HL-60 (cell line): ENCODE data around the gene EEF1G.
A peak's percentile ranks its signal among the peaks of the same experiment; 100 is the strongest.
"Not testable (repeated sequence)": the region's sequence is repeated elsewhere in the genome, so short reads cannot be mapped to it uniquely, and the experiment has no call there.

Experiments
- DNase-seq, 2 experiments: peaks; one replicate each; pipeline ENCODE4 v3.0.0-alpha.2; 2010 to 2020; ENCODE audit warnings: low read depth in 1 of 2, low spot score in 1 of 2
- H3K27ac ChIP-seq: fragments of 250-450 bp; sonication (Bioruptor Pico); replicated peaks from 2 replicates; pipeline ENCODE4 v1.5.1; 2020; ENCODE audit warnings: mild to moderate bottlenecking, moderate library complexity
- H3K27me3 ChIP-seq: fragments of 250-450 bp; sonication (Bioruptor Pico); 2 replicates; pipeline ENCODE4 v1.5.1; 2021; ENCODE audit warnings: mild to moderate bottlenecking, moderate library complexity; ENCODE audit not compliant: insufficient read depth, poor library complexity, severe bottlenecking
- H3K4me3 ChIP-seq: replicated peaks from 2 replicates; pipeline ENCODE4 v1.5.1; 2011; ENCODE audit warnings: mild to moderate bottlenecking, control low read depth, low read length; ENCODE audit not compliant: insufficient read depth
- GABPA ChIP-seq: IDR thresholded peaks from 2 replicates; pipeline ENCODE4 v1.6.1; 2012; ENCODE audit warnings: low read depth
- POLR2AphosphoS5 ChIP-seq: IDR thresholded peaks from 2 replicates; pipeline ENCODE4 v1.6.1; 2012; ENCODE audit warnings: low read depth
- SPI1 ChIP-seq: IDR thresholded peaks from 2 replicates; pipeline ENCODE4 v1.6.1; 2012; ENCODE audit warnings: low read depth, mild to moderate bottlenecking, borderline replicate concordance
- TF ChIP-seq, protein P1 (sequence below): IDR thresholded peaks from 2 replicates; pipeline ENCODE4 v1.6.1; 2012; ENCODE audit warnings: low read depth; ENCODE audit not compliant: insufficient replicate concordance
- TF ChIP-seq, protein P2 (sequence below): IDR thresholded peaks from one replicate; pipeline ENCODE4 v1.5.1; 2011; ENCODE audit warnings: low read length, control low read depth, inconsistent platforms; ENCODE audit not compliant: insufficient read depth

EEF1G gene

DNA sequence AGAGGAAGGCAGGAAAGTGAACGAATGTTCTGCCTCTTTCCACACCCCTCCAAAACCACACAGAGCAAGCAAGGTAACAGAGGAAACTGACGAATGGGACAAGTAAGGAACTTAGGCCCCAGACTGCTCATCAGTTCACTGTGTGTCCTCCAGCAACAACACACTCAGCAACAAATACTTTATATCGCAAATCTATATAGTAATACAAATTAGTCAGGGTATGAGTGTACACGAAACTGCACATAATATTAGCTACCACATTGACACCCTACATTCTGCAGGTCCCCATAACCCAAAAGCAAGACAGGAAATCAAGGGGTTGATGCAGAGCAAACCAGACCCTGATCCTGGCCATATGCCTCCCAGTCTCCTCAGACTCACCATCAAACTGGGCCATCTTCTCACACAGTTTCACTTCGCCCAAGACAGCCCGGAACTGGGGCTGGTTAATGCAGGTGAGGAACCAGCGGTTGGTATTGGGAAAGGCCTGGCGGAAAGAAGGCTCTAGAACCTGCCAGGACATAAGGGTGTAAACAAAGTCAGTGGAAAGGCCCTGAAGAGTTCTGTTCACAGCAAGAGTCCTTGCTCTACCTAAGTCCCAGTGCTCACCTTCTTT, 6.6 kb downstream of the EEF1G start:
- peak; percentile 29; the same call in 1 of the 2 replicates for TF ChIP-seq SPI1
- TF ChIP-seq, protein P1, sequence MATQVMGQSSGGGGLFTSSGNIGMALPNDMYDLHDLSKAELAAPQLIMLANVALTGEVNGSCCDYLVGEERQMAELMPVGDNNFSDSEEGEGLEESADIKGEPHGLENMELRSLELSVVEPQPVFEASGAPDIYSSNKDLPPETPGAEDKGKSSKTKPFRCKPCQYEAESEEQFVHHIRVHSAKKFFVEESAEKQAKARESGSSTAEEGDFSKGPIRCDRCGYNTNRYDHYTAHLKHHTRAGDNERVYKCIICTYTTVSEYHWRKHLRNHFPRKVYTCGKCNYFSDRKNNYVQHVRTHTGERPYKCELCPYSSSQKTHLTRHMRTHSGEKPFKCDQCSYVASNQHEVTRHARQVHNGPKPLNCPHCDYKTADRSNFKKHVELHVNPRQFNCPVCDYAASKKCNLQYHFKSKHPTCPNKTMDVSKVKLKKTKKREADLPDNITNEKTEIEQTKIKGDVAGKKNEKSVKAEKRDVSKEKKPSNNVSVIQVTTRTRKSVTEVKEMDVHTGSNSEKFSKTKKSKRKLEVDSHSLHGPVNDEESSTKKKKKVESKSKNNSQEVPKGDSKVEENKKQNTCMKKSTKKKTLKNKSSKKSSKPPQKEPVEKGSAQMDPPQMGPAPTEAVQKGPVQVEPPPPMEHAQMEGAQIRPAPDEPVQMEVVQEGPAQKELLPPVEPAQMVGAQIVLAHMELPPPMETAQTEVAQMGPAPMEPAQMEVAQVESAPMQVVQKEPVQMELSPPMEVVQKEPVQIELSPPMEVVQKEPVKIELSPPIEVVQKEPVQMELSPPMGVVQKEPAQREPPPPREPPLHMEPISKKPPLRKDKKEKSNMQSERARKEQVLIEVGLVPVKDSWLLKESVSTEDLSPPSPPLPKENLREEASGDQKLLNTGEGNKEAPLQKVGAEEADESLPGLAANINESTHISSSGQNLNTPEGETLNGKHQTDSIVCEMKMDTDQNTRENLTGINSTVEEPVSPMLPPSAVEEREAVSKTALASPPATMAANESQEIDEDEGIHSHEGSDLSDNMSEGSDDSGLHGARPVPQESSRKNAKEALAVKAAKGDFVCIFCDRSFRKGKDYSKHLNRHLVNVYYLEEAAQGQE, result no peak
- Histone ChIP-seq H3K4me3 (no peak overlapping the region), H3K27ac (peak overlapping the region; percentile 25), H3K27me3 (no peaks in the 10 kb centered on the region)
- peak in 1 of 2 experiments; percentile 48 for DNase-seq

DNA sequence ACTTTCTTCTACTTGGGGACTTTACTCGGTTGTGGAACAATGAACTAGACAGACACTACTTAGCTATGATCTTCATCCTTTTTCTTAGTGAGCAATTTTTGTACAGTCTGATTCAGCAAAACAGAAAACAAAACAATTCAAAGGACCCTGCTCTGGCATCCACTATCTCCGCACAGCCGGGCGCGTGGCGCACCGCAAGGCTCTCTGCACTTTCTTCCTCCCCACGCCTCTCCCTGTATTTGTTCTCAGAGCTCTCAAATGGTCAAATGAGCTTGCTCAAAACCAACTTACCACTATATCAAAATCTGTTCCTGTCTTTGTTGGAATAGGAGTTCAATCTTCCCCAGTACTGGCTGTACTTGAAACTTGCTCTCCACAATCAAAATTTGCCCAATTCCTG, 7.4 kb downstream of the EEF1G start:
- TF ChIP-seq, protein P2, sequence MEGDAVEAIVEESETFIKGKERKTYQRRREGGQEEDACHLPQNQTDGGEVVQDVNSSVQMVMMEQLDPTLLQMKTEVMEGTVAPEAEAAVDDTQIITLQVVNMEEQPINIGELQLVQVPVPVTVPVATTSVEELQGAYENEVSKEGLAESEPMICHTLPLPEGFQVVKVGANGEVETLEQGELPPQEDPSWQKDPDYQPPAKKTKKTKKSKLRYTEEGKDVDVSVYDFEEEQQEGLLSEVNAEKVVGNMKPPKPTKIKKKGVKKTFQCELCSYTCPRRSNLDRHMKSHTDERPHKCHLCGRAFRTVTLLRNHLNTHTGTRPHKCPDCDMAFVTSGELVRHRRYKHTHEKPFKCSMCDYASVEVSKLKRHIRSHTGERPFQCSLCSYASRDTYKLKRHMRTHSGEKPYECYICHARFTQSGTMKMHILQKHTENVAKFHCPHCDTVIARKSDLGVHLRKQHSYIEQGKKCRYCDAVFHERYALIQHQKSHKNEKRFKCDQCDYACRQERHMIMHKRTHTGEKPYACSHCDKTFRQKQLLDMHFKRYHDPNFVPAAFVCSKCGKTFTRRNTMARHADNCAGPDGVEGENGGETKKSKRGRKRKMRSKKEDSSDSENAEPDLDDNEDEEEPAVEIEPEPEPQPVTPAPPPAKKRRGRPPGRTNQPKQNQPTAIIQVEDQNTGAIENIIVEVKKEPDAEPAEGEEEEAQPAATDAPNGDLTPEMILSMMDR, result no peak
- TF ChIP-seq POLR2AphosphoS5 (no peak), GABPA (no peak), SPI1 (no peak)
- TF ChIP-seq, protein P1, result no peak
- no peaks in the 10 kb centered on the region for H3K27me3 ChIP-seq
- DNase-seq, result no peak
- no peak overlapping the region for H3K4me3 ChIP-seq
- peak overlapping the region; percentile 25 for H3K27ac ChIP-seq

DNA sequence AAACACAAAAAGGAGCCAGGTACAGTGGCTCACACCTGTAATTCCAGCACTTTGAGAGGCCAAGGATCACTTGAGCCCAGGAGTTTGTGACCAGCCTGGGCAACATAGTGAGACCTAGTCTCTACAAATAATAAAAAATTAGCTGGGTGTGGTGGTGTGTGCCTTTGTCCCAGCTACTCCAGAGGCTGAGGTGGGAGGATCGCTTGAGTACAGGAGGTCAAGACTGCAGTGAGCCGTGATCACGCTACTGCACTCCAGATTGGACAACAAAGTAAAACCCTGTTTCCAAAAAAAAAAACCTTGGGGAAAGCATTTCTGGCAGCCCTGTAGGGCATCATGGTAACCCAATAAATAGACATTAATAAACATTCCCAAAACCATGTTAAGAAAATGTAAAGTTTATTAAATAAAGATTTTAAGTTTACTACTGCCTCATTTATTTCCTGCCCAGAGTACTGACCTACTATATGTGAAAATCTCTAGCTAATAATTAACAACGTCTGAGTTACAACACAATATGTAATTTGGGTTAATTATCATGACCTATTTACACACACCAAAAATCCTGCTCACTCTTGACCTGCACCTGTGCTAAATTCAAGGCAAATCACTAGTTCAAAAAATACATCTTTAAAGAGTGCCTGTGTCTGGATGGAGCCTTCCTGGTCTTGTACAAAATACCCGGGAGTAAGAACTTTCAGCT, 8.4 kb downstream of the EEF1G start:
- no peak for DNase-seq
- TF ChIP-seq POLR2AphosphoS5 (no peak), GABPA (no peak), SPI1 (no peak)
- TF ChIP-seq, protein P1, result no peak
- TF ChIP-seq, protein P2, result no peak
- Histone ChIP-seq H3K27ac (peak overlapping the region; percentile 25), H3K27me3 (no peaks in the 10 kb centered on the region), H3K4me3 (no peak overlapping the region)

DNA sequence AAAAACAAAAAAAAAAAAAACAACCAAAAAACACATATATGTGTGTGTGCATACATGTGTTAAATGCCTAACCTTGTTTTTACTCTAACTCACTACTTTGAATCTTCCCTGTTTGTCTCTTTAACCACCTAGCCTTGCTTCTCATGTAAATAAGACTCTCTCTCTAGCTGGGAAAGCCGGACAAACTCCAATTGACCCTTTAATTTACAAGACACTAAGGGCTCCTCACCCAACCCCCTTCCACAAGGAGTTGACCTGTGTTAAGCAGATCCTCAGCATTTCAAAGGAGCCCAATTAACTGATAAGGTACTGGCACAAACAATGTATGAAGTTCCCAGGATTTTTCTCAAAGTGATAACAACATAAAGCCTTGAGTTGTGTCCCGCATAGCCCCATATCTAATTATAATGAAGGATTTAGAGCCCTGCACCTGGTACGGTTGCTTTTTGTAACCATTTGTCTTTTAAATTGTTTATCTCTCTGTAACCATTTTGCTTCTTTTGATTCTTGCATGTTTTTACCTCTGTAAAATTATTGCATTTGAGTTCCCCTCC, 11.9 kb downstream of the EEF1G start:
- not testable (repeated sequence) for H3K4me3 ChIP-seq, H3K27ac ChIP-seq

More for the DNA sequence above, 11.9 kb downstream of the EEF1G start:
- H3K27me3 ChIP-seq, DNase-seq: not testable (repeated sequence)
